GM12878 (cell line): Measurements from ENCODE around the gene TLNRD1.

Source experiments
- CHD1 ChIP-seq: IDR thresholded peaks from 2 replicates; pipeline ENCODE4 v1.6.1; 2012; ENCODE audit warnings: low read depth, low read length, improper control_type of control experiment
- CREB1 ChIP-seq: IDR thresholded peaks from 2 replicates; pipeline ENCODE4 v1.6.1; 2012; ENCODE audit warnings: low read depth, mild to moderate bottlenecking, inconsistent platforms
- CTCF ChIP-seq, 3 experiments: IDR thresholded peaks in 2 of 3; conservative IDR thresholded peaks in 1 of 3; 2 replicates each; pipeline ENCODE4 v1.5.1; 2011; ENCODE audit warnings: low read depth in 3 of 3, low read length in 3 of 3, mild to moderate bottlenecking in 3 of 3, control low read depth in 2 of 3, moderate library complexity in 2 of 3, inconsistent platforms in 1 of 3, mixed read lengths in 1 of 3; ENCODE audit not compliant: control insufficient read depth in 2 of 3, insufficient read depth in 1 of 3; ENCODE audit errors: extremely low read depth in 1 of 3
- EP300 ChIP-seq, 2 experiments: fragments of 150-350 bp in 1 of 2; IDR thresholded peaks; 2 replicates each; pipeline ENCODE4 v1.6.1; 2011 to 2012; ENCODE audit warnings: low read depth in 2 of 2, low read length in 2 of 2, borderline replicate concordance in 1 of 2, improper control_type of control experiment in 1 of 2, inconsistent platforms in 1 of 2; ENCODE audit not compliant: control insufficient read depth in 1 of 2
- GABPA ChIP-seq: IDR thresholded peaks from 2 replicates; pipeline ENCODE4 v1.6.1; 2014; ENCODE audit warnings: antibody characterized with exemption, low read depth, mild to moderate bottlenecking, inconsistent platforms
- HDAC2 ChIP-seq: fragments of 200-600 bp; sonication (generic); IDR thresholded peaks from 2 replicates; pipeline ENCODE4 v1.6.1; 2017
- NFYB ChIP-seq: IDR thresholded peaks from 2 replicates; pipeline ENCODE4 v1.6.1; 2011; ENCODE audit warnings: low read depth, mild to moderate bottlenecking, low read length, improper control_type of control experiment, moderate library complexity; ENCODE audit not compliant: insufficient read depth
- POLR2A ChIP-seq: IDR thresholded peaks from 2 replicates; pipeline ENCODE4 v1.6.1; 2011; ENCODE audit warnings: low read depth, mild to moderate bottlenecking, low read length
- SPI1 ChIP-seq: IDR thresholded peaks from 2 replicates; pipeline ENCODE4 v1.6.1; 2011; ENCODE audit warnings: low read depth, mild to moderate bottlenecking, low read length, moderate library complexity, borderline replicate concordance; ENCODE audit not compliant: insufficient read depth
- ZBTB33 ChIP-seq: fragments of 450-650 bp; IDR thresholded peaks from 2 replicates; pipeline ENCODE4 v1.6.1; 2017; ENCODE audit warnings: mild to moderate bottlenecking

GRCh38 chr15:81002009-81002330, 1.2 kb downstream of the TLNRD1 start:
- TF ChIP-seq EP300 (IDR thresholded peaks at IDR 0.05; ENCODE audit: borderline replicate concordance in 1 of 2, control insufficient read depth in 1 of 2, low read depth in 2 of 2, low read length in 2 of 2): no peak
- no peak for TF ChIP-seq CTCF (IDR thresholded peaks at IDR 0.05 in 2 of 3, conservative IDR thresholded peaks at IDR 0.05 in 1 of 3; ENCODE audit: control insufficient read depth in 2 of 3, extremely low read depth in 1 of 3, insufficient read depth in 1 of 3, low read depth in 3 of 3, low read length in 3 of 3)
- no peak for TF ChIP-seq HDAC2
- TF ChIP-seq CREB1: no peak
- no peak for TF ChIP-seq POLR2A
- TF ChIP-seq GABPA: no peak
- TF ChIP-seq ZBTB33: no peak
- no peak for TF ChIP-seq CHD1
- TF ChIP-seq NFYB: no peak
- no peak for TF ChIP-seq SPI1
